LHCN-M2 (cell line): ENCODE data around the gene JADE2. TPM values are rescaled to one million over a fixed set of nuclear protein-coding genes. Genes with fewer than 3 reads are reported as not detected.
A peak's percentile ranks its signal among the peaks of the same experiment; 100 is the strongest.

ENCODE experiments used
- DNase-seq: peaks from one replicate; pipeline ENCODE4 v3.0.0-alpha.2; 2012; ENCODE audit warnings: low read depth
- total RNA-seq: library from RNA; depleted of rRNA; stranded (reverse); fragments of >200 nt; gene quantifications from 2 replicates; pipeline ENCODE4 v1.2.3, GENCODE V29; 2014

The JADE2 gene
- total RNA-seq, 1 experiment from 2014 or later = 34.4 TPM

DNA sequence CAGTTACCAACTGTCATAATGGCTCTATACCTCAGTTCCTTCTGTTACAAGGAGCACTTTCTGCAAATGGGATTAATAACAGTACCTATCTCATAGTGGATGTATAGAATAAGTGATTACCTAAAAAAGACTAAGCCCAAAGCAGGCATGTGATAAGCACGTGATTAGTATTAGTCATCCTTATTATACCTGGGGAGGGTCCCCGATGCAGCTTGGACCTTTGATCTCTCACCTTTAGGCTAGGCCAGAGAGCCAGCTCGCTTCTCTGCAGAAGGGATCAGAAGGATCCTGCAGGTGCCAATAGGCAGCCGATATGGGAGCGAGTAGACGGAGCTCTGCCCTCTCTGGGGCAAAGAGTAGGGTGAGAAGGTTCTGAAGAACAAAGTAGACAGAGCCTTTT is 4.0 kb downstream of the JADE2 start:
- no peak for DNase-seq

DNA sequence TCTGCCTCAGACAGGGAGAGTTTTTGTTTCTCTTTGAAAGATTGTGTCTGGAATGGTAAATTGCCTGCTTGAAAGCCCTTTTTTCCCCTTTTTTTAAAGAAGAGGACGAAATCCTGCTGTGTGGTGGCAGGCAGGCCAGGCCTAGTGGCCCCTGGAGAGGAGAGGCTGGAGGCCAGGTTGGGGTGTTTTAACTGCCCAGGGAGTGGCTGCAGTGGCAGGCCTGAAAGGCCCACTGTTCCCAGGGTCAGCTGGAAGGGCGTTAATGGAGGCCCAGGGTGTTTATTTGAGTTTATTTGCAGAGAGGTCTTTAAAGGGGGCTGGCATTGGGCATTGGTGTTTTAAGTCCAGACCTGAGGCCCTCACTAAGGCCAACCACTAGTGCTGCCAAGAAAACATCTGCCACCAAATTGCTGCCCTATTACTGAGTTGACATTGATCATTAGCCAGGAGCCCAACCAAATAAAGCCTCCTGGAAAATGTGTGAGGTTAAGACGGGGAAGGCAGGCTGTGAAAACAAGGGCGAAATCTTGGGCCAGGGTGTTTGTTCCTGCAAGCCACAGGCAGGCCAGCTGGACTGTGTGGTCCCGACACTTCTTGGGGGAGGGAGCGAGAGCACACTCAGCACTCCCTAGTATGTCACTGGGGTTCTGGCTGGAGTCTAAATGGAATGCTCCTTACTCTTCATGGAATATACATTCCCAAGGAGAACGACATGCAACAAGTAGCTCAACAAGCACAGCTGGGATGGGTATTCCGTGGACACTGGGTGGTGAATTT is 5.0 kb downstream of the JADE2 start:
- no peak for DNase-seq

DNA sequence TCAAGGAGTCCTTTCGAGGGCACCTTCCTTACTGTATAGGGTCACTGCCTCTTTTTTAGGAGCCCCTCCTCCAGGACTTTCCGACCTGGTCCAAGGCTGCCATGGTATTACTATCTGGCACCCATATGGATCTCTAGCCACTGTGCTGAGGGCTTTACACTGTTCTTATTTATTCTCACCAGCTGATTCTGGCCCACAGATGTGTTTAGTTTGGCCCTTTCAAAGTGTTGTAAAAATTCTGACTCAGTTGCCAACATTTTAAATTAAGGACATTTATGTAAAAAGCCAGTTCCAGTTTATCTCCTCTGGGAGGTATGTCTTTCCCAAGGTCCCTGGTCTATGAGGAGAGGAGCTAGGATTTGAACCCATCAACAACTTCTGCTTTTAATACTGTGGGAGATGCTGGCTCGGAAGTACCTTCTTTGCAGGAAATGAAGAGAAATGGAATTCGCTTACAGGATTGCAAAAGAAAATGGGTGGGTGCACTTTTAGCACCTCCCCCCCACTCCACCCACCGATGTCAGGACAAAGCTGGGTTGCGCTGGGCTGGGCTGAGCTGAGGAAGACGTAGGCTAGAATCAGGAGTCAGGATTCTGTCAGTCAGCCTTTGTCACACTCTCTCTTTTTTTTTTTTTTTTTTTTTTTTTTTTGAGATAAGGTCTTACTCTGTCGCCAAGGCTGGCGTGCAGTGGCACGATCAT is 7.8 kb downstream of the JADE2 start:
- DNase-seq = no peak

DNA sequence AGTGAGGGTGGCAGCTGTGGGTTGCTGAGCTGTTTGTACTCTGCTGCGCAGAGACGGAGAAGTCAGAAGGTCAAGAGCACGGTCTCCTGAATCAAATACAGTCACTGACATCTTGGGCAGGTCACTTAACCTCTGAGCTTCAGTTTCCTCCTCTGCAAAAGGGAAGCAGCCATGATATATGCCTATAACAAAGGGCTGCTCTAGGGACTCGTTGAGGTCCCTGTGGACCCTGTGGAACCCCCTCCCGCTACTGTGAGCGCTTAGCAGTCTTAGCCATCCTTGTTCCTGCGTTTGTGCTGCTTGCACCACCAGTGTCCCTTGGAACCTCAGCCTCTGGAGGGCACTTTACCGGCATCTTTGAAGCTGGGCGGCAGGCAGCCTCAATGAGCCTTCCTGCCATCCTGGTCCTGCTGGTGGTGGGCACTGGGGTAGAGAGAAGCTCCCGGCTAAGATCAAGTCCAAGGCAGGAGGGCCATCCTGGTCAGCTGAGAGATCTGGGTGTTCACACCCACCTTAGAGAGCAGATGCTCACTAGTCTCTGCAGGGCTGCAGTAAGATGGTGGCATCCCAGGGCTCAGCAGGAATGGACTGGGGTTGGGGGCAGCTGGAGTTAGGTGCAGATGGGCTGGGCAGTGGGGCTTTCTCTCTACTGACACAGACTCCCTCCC is 8.7 kb downstream of the JADE2 start:
- no peak for DNase-seq

GRCh38 chr5:134534726-134535110 is 9.2 kb downstream of the JADE2 start:
- DNase-seq = no peak

GRCh38 chr5:134536876-134537275 is 11.4 kb downstream of the JADE2 start:
- DNase-seq = no peak

DNA sequence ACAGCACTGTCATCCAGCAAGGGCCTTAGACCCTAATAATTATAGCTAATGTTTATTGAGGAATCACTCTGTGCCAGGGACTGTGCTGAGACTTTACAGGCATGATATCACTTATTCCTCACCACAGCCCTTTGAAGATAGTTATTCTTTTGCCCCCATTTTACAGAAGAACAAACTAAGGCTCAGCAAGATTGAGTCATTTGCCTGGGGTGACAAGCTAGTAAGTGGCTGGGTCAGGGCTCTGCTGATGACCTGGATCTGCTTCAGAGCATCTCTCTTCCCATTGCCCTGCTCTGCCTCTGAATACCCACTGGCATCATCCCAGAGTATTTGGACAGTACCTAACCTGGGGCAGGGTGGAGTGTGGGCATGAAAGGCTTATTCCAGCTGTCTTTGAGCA is 11.8 kb downstream of the JADE2 start:
- no peak for DNase-seq

DNA sequence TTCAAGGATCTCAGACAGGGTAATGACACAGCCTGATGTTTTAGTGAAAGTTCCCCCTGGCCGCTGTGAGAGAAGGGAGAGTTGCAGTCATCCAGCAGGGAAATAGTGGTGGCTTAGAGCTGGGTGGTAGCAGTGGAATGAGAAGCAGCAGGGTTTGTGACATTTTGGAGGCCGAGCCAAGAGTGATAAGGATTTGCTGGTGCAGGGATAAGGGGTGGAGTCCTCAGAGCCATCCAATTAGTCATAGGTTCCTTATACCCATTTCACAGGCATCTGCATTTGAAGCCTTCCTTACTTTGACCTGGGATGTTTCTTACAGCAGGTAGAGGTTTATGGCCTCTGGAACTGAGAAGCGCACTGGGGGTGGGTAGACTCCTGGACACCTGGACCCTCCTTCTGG is 12.8 kb downstream of the JADE2 start:
- no peak for DNase-seq

DNA sequence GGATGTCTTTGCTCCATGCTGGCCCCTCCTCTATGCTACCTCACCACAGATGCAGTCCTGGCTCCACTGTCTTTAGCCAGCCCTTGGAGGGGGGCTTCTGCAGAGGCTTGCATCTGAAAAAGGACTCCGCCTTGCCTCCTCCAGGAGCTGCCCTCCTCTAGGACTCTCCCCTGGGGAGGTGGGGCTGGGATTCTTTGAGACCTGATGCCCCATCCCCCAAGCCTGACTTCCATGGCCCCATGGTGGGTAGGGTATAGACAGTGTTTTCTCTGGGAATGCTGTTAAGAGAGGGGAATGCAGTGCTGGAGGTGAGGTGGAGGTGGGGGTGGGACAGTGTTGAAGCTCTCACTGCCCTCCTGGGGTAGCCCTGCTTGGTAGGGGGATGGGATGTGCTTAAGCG is 14.3 kb downstream of the JADE2 start:
- no peak for DNase-seq

GRCh38 chr5:134540747-134541733 is 15.6 kb downstream of the JADE2 start:
- DNase-seq = no peak

DNA sequence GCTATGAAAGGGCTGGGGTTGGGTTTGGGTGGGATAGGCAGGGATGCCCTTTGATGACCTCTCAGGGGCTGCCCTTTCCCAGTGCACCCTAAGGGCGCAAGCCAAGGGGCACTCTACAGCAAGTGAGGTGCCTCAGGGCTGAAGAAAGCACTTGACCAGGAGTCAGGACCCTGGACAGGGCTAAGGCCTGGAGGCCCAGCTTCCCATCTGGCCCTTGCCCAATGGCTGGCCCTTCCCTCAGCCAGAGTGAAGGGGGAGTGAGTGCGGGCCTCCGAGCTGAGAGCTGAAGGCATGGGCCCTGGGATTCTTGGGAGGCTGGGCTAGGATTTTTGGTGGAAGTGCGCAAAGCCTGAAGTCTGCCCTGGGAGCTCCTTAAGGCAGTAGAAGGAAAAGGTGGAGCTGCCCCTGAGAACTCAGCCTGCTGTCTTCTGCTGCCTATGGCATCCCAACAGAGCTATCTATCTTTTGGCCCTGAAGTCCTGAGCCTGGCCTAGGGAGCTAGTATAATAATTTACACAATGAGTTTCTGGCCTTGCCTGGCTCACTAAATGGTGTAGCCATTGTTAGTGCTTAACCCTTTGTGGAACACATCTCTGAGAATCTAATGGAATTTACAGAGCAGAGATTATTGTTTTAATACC is 16.4 kb downstream of the JADE2 start:
- no peak for DNase-seq

DNA sequence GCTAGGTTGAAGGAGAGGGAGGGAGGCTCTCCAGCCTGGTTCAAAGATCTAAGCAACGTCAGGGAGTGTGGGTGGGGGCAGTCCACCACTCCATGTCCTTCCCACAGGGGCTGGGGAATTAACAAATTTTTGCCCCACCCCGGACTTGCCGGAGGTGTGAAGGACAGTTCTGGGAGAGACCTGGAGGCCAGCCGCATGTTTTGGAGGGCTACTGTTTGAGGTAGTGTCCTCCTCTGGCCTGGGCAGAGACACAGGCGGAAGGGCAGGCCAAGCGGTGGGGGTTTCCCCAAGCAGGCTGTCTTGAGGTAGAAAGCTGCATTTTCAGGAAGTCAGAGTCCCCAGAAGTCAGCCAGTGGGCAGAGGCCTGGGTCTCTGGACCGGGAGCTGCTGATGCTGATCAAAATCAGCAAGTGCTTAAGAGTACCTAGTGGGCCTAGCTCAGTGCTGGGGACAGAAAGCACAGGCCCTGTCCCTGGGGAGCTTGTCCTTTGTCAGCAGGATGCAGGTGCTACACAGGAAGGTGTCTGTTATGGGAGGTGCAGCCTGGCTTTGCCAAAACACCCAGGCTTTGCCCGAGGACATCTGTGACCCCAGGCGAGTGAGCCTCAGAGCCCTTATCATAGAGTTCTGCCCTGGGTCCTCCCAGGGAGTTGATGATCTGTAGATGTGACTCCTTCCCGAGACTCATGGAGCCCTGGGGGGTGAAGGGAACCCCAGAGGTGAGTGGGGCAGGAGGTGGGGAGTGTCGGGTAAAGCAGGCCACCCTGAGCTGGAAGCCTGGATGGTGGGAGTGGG is 18.5 kb downstream of the JADE2 start:
- no peak for DNase-seq

DNA sequence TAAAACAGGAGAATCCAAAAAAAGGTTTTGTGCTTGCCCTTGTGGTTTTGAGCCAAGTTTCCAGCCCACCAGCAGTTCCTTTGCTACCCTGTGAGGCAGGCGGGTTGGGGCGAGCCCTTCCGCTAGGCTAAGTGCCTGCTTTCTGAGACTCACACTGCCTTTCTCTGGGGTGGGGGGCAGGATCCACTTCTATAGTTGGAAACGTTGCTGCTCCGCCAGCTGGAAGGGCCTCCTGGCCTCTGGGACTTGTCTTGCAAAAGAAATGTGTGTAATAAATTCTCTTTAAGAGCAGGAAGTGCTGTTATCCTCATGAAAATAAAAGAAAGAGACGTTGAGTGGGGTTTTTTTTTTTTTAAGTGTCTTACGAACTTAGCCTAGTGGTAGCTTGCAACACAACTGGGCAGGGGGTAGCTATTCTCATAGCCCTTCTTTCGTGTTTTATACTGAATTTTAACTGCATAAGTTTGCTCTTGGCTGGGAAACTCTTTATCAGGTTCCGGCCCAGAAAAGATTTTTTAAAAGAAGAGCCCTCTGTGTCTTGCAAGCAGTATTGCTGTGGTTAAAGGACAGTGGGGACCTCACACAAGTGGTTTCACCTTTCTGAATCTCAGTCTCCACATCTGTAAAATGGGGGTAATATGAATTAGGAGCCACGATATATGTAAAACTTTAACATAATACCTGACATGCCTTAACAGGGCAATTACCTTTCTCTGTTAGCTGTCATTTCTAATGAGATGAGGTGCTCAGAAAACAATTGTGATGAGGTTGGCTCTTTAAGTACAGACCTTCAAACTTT is 19.8 kb downstream of the JADE2 start:
- DNase-seq = no peak

- no peak for DNase-seq
Measured at GRCh38 chr5:134547066-134547465, 21.6 kb downstream of the JADE2 start.

- DNase-seq = peak; percentile 74
Measured at GRCh38 chr5:134547579-134547978, 22.1 kb downstream of the JADE2 start.

DNA sequence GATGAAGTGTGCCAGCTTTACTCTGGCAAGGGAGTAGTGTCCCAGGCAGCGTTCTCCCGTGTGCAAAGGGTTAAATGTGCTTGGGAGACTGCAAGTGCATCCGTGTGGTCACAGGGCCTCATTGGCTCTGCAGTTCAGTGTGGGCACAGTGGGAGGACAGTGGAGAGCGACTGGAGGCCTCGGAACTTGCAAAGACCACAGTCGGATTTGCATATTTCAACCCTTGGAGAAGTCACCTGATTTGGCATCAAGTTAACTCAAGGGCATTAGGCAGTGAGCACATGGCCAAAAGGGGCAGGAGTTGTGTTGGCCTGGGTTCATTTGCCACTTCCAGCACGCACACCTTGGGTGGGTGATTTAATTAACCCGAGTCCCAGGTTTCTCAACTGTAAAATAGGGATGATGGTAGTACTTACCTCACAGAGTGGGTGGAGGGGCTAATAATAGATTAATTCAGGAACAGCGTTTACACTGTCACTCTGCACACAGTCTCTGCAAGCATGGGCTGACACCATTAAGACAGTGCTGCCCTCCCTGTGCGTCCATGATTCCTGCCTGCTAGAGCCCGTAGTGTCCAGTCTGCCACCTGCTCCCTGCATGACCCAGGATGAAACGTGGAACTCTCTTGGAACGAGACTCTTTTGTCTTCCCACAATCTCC is 22.7 kb downstream of the JADE2 start:
- no peak for DNase-seq

- peak; percentile 27 for DNase-seq
Measured at GRCh38 chr5:134549714-134550113, 24.2 kb downstream of the JADE2 start.

- DNase-seq = no peak
Measured at GRCh38 chr5:134550271-134551214, 25.1 kb downstream of the JADE2 start.
